ENCODE measurements around the gene OTOR. TPM values are rescaled to one million over a fixed set of nuclear protein-coding genes. Genes with fewer than 3 reads are reported as not detected.

The OTOR gene, protein sequence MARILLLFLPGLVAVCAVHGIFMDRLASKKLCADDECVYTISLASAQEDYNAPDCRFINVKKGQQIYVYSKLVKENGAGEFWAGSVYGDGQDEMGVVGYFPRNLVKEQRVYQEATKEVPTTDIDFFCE
- total RNA-seq (2022) (not detected in 2 replicates), Bru-seq, nascent RNA (not detected), BruChase-seq, experiment 1, labeled RNA remaining after a 6-hour chase (not detected), BruChase-seq, experiment 2, labeled RNA remaining after a 2-hour chase (not detected)
- long read RNA-seq = 0 reads

- Mint-ChIP-seq H3K4me3 (ENCODE audit: low read depth, unreplicated experiment) (no peak within 1 kb of the TSS), H3K36me3 (ENCODE audit: insufficient read depth, unreplicated experiment) (no peaks in the 10 kb centered on the region), H3K9me3 (ENCODE audit: low read depth, unreplicated experiment) (no peaks in the 10 kb centered on the region), H3K4me1 (ENCODE audit: low read depth, unreplicated experiment) (no peaks in the 10 kb centered on the region), H3K27ac (ENCODE audit: unreplicated experiment) (no peak within 1 kb of the TSS), H3K27me3 (ENCODE audit: unreplicated experiment) (no peaks in the 10 kb centered on the region)
- BruUV-seq (replicated peaks) = no TSS peak
- CTCF ChIA-PET = no interaction called here
- intact Hi-C loops (cut with micrococcal nuclease; ENCODE audit: unreplicated experiment) = no loop called here
- DNase-seq = no peak
- TF ChIP-seq, protein P1, sequence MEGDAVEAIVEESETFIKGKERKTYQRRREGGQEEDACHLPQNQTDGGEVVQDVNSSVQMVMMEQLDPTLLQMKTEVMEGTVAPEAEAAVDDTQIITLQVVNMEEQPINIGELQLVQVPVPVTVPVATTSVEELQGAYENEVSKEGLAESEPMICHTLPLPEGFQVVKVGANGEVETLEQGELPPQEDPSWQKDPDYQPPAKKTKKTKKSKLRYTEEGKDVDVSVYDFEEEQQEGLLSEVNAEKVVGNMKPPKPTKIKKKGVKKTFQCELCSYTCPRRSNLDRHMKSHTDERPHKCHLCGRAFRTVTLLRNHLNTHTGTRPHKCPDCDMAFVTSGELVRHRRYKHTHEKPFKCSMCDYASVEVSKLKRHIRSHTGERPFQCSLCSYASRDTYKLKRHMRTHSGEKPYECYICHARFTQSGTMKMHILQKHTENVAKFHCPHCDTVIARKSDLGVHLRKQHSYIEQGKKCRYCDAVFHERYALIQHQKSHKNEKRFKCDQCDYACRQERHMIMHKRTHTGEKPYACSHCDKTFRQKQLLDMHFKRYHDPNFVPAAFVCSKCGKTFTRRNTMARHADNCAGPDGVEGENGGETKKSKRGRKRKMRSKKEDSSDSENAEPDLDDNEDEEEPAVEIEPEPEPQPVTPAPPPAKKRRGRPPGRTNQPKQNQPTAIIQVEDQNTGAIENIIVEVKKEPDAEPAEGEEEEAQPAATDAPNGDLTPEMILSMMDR (IDR thresholded peaks at IDR 0.05; ENCODE audit: unreplicated experiment) = no peak
These were observed at the start of gene OTOR for GRCh38 chr20:16748308-16748900. Gene OTOR, plus strand, starts transcription at chr20:16748358. Its CDS starts 44 bp downstream, at chr20:16748402.

GRCh38 chr20:16699293-16699692 lies 48.9 kb upstream of the OTOR start:
- intact Hi-C loops (cut with micrococcal nuclease; ENCODE audit: unreplicated experiment) = no loop called here
- Mint-ChIP-seq H3K9me3 (ENCODE audit: low read depth, unreplicated experiment) (no peaks in the 10 kb centered on the region), H3K4me1 (ENCODE audit: low read depth, unreplicated experiment) (no peaks in the 10 kb centered on the region), H3K4me3 (ENCODE audit: low read depth, unreplicated experiment) (no peak overlapping the region), H3K36me3 (ENCODE audit: insufficient read depth, unreplicated experiment) (no peaks in the 10 kb centered on the region), H3K27me3 (ENCODE audit: unreplicated experiment) (no peaks in the 10 kb centered on the region), H3K27ac (ENCODE audit: unreplicated experiment) (no peak overlapping the region)
- no peak for DNase-seq
- CTCF ChIA-PET = interaction anchor here (1.0 kb wide), 1 partner anchor 181 kb away, joined by 3 read pairs; no protein-coding TSS in a partner anchor
- TF ChIP-seq, protein P1 (IDR thresholded peaks at IDR 0.05; ENCODE audit: unreplicated experiment) = no peak
- no TSS peak for BruUV-seq (replicated peaks)

DNA sequence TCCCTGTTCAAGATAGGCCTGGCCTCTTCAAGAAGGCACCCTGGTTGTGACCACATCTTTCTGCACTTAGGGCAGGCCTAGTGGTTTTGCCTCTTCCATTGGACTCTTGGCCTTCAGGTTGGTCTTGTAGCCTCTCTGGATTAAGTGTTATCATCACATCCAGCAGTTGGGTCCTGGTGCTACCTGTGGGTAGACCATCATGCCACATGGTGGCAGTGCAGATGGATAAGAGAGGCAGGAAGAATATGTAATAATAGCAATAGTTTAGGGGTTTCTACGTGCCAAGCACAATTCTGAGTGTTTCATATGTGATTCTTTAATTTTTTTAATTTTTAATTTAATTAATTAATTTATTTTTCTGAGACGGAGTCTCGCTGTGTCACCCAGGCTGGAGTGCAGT lies 46.9 kb upstream of the OTOR start:
- H3K36me3 Mint-ChIP-seq (ENCODE audit: insufficient read depth, unreplicated experiment) = no peaks in the 10 kb centered on the region
- CTCF ChIA-PET = no interaction called here
- DNase-seq = no peak
- no peak overlapping the region for H3K4me3 Mint-ChIP-seq (ENCODE audit: low read depth, unreplicated experiment)
- H3K27ac Mint-ChIP-seq (ENCODE audit: unreplicated experiment) = no peak overlapping the region
- no TSS peak for BruUV-seq (replicated peaks)
- no peaks in the 10 kb centered on the region for H3K9me3 Mint-ChIP-seq (ENCODE audit: low read depth, unreplicated experiment)
- no peaks in the 10 kb centered on the region for H3K4me1 Mint-ChIP-seq (ENCODE audit: low read depth, unreplicated experiment)
- H3K27me3 Mint-ChIP-seq (ENCODE audit: unreplicated experiment) = no peaks in the 10 kb centered on the region
- intact Hi-C loops (cut with micrococcal nuclease; ENCODE audit: unreplicated experiment) = loop anchor here (1.0 kb wide), 1 partner anchor 60 kb away; no protein-coding TSS in a partner anchor
- TF ChIP-seq, protein P1 (IDR thresholded peaks at IDR 0.05; ENCODE audit: unreplicated experiment) = no peak

DNA sequence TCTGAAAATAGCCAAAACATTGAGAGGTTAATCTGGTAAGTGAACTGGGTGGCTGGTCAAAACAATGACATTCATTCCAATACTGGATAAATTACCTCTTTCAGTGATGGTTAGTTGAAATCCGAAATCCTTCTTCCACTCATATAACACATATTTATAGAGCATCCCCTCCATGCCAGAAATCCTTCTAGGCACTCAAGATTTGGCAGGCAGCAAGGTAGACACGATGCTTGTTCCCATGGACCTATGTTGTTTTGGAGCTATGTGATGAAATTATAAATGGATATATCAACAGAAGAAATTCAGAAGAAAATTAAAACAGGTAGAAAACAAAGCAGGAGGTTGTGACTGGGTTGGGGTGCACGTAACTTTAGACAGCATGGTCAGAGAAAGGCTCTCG lies 44.6 kb upstream of the OTOR start:
- DNase-seq = no peak
- TF ChIP-seq, protein P1 (IDR thresholded peaks at IDR 0.05; ENCODE audit: unreplicated experiment) = no peak
- Mint-ChIP-seq H3K27ac (ENCODE audit: unreplicated experiment) (no peak overlapping the region), H3K9me3 (ENCODE audit: low read depth, unreplicated experiment) (no peaks in the 10 kb centered on the region), H3K36me3 (ENCODE audit: insufficient read depth, unreplicated experiment) (no peaks in the 10 kb centered on the region), H3K27me3 (ENCODE audit: unreplicated experiment) (no peaks in the 10 kb centered on the region), H3K4me1 (ENCODE audit: low read depth, unreplicated experiment) (no peaks in the 10 kb centered on the region), H3K4me3 (ENCODE audit: low read depth, unreplicated experiment) (no peak overlapping the region)
- intact Hi-C loops (cut with micrococcal nuclease; ENCODE audit: unreplicated experiment) = no loop called here
- BruUV-seq (replicated peaks) = no TSS peak
- CTCF ChIA-PET = interaction anchor here (0.7 kb wide), 1 partner anchor 481 kb away, joined by 3 read pairs; no protein-coding TSS in a partner anchor
